K562 (cell line): ENCODE data around the gene RBBP8. TPM values are rescaled to one million over a fixed set of nuclear protein-coding genes. Genes with fewer than 3 reads are reported as not detected.

Source experiments
- ATAC-seq: fragments of 200-7000 bp; cut with Tn5 transposase; 3 replicates; pipeline ENCODE4 v1.9.1; 2020; ENCODE audit warnings: moderate library complexity
- BruUV-seq: library from RNA; stranded (reverse); fragments of 400-500 nt; replicated peaks from 2 replicates; lab custom pipeline; 2021; lab: Mats Ljungman, UMichigan
- CTCF ChIA-PET: fragments of 300-600 bp; formaldehyde crosslinking; extraction: SDS; loops from one replicate; lab custom pipeline; 2021; ENCODE audit warnings: low intra/inter-chr PET ratio; lab: Yijun Ruan, JAX
- POLR2A ChIA-PET: fragments of 300-600, 350-650 bp; sonication (Branson Sonifier 250); formaldehyde crosslinking; extraction: SDS; loops from one replicate; lab custom pipeline; 2021; ENCODE audit warnings: antibody characterized with exemption, inconsistent platforms; lab: Yijun Ruan, JAX
- DNase-seq, 4 experiments: peaks; one replicate each; pipeline versions ENCODE4 v3.0.0 to v3.0.0-alpha.2; 2011 to 2018; ENCODE audit warnings: low spot score in 3 of 4, mixed read lengths in 3 of 4; ENCODE audit errors: extremely low read depth in 1 of 4
- FAIRE-seq: peaks from 2 replicates; lab custom pipeline; 2011; peaks lifted over from hg19 to GRCh38; lab: Jason Lieb, UNC
- H2AFZ ChIP-seq: 2 replicates; pipeline ENCODE4 v1.6.0; 2011; ENCODE audit warnings: low read depth, low read length, control low read depth, inconsistent platforms
- H3K27ac ChIP-seq: fragments of 200-600 bp; 3 replicates; pipeline ENCODE4 v1.8.0; 2011; ENCODE audit warnings: low read depth, mild to moderate bottlenecking, control low read depth, inconsistent platforms, low read length, moderate library complexity, mixed read lengths; ENCODE audit errors: extremely low read depth
- H3K27me3 ChIP-seq, 2 experiments: fragments of 300-600 bp in 1 of 2; 2 replicates in 1 of 2; 3 replicates in 1 of 2; pipeline versions ENCODE4 v1.6.0 to v1.8.0; 2011; ENCODE audit warnings: inconsistent platforms in 2 of 2, low read length in 2 of 2, mild to moderate bottlenecking in 1 of 2, mixed read lengths in 1 of 2, moderate library complexity in 1 of 2; ENCODE audit not compliant: control insufficient read depth in 2 of 2, insufficient read depth in 2 of 2
- H3K36me3 ChIP-seq: fragments of 300-600 bp; 3 replicates; pipeline ENCODE4 v1.8.0; 2011; ENCODE audit warnings: mild to moderate bottlenecking, low read length, inconsistent platforms; ENCODE audit not compliant: control insufficient read depth, insufficient read depth
- H3K4me1 ChIP-seq, 2 experiments: fragments of 200-600 bp in 1 of 2; replicated peaks in 1 of 2; 2 replicates in 1 of 2; 3 replicates in 1 of 2; pipeline versions ENCODE4 v1.5.1 to v1.8.0; 2011; ENCODE audit warnings: inconsistent platforms in 2 of 2, low read length in 2 of 2, mild to moderate bottlenecking in 1 of 2, mixed read lengths in 1 of 2, moderate library complexity in 1 of 2; ENCODE audit not compliant: control insufficient read depth in 2 of 2, insufficient read depth in 2 of 2
- H3K4me2 ChIP-seq: 2 replicates; pipeline ENCODE4 v1.6.1; 2011; ENCODE audit warnings: low read length, control low read depth, inconsistent platforms, mixed read lengths; ENCODE audit not compliant: insufficient read depth
- H3K4me3 ChIP-seq: fragments of 200-600 bp; sonication (generic), shearing (Covaris generic); 2 replicates; pipeline ENCODE4 v1.5.1; 2016; ENCODE audit warnings: control low read depth, inconsistent platforms
- H3K79me2 ChIP-seq: fragments of 200-600 bp; 3 replicates; pipeline ENCODE4 v1.8.0; 2011; ENCODE audit warnings: low read length, inconsistent platforms; ENCODE audit not compliant: control insufficient read depth, insufficient read depth
- H3K9ac ChIP-seq, 2 experiments: 2 replicates each; pipeline versions ENCODE4 v1.6.0 to v1.6.1; 2011; ENCODE audit warnings: low read depth in 2 of 2, low read length in 2 of 2, control low read depth in 1 of 2, inconsistent platforms in 1 of 2, mild to moderate bottlenecking in 1 of 2, mixed read lengths in 1 of 2; ENCODE audit not compliant: insufficient read depth in 1 of 2
- H3K9me1 ChIP-seq: one replicate; pipeline ENCODE4 v1.6.0; 2011; ENCODE audit warnings: inconsistent platforms, mild to moderate bottlenecking, low read length, moderate library complexity; ENCODE audit not compliant: control insufficient read depth, insufficient read depth
- H3K9me3 ChIP-seq: replicated peaks from 2 replicates; pipeline ENCODE4 v1.5.1; 2011; ENCODE audit warnings: low read depth, low read length, inconsistent platforms; ENCODE audit not compliant: control insufficient read depth, insufficient read depth
- H4K20me1 ChIP-seq: replicated peaks from 2 replicates; pipeline ENCODE4 v1.6.1; 2011; ENCODE audit warnings: low read length, inconsistent platforms, mixed read lengths; ENCODE audit not compliant: control insufficient read depth, insufficient read depth
- ATF7 ChIP-seq: fragments of 450-650 bp; IDR thresholded peaks from 2 replicates; pipeline ENCODE4 v1.7.1; 2014; ENCODE audit warnings: mild to moderate bottlenecking, moderate library complexity
- CBX5 ChIP-seq: IDR thresholded peaks from 2 replicates; pipeline ENCODE4 v1.6.1; 2014; ENCODE audit warnings: low read depth, borderline replicate concordance
- CC2D1A ChIP-seq: fragments of 450-650 bp; IDR thresholded peaks from 2 replicates; pipeline ENCODE4 v1.6.1; 2017; ENCODE audit warnings: mild to moderate bottlenecking
- CHD2 ChIP-seq: IDR thresholded peaks from 2 replicates; pipeline ENCODE4 v1.6.1; 2011; ENCODE audit warnings: low read depth, low read length
- CREB3L1 ChIP-seq: fragments of 450-650 bp; IDR thresholded peaks from 2 replicates; pipeline ENCODE4 v1.6.1; 2014; ENCODE audit warnings: low read depth, mild to moderate bottlenecking, moderate library complexity, borderline replicate concordance
- MED1 ChIP-seq: sonication (generic); formaldehyde crosslinking; IDR thresholded peaks from 2 replicates; pipeline ENCODE4 v1.8.1; 2023; ENCODE audit warnings: missing genetic modification reagents, borderline replicate concordance
- MEIS2 ChIP-seq: fragments of 450-650 bp; IDR thresholded peaks from 2 replicates; pipeline ENCODE4 v1.6.1; 2014; ENCODE audit warnings: mild to moderate bottlenecking; ENCODE audit not compliant: partially characterized antibody
- PRDM10 ChIP-seq: fragments of 450-650 bp; IDR thresholded peaks from 2 replicates; pipeline ENCODE4 v1.6.1; 2018; ENCODE audit not compliant: partially characterized antibody
- RBM25 ChIP-seq: fragments of 200-400 bp; formaldehyde crosslinking; IDR thresholded peaks from 2 replicates; pipeline ENCODE4 v1.6.1; 2018; ENCODE audit warnings: low read length, low read depth, moderate library complexity; ENCODE audit not compliant: severe bottlenecking
- SAFB ChIP-seq: fragments of 200-400 bp; formaldehyde crosslinking; IDR thresholded peaks from 2 replicates; pipeline ENCODE4 v1.6.1; 2017; ENCODE audit warnings: low read depth, low read length, borderline replicate concordance
- SAP30 ChIP-seq: fragments of 200-600 bp; sonication (generic); IDR thresholded peaks from 2 replicates; pipeline ENCODE4 v1.6.1; 2012; ENCODE audit warnings: borderline replicate concordance, low read depth, mild to moderate bottlenecking, moderate library complexity, low read length, control low read depth, inconsistent platforms; ENCODE audit not compliant: insufficient read depth, poor library complexity, severe bottlenecking
- SMARCA5 ChIP-seq: fragments of 450-650 bp; IDR thresholded peaks from 2 replicates; pipeline ENCODE4 v1.6.1; 2016
- SP2 ChIP-seq: IDR thresholded peaks from 2 replicates; pipeline ENCODE4 v1.6.1; 2011; ENCODE audit warnings: mild to moderate bottlenecking, low read depth, low read length, moderate library complexity; ENCODE audit not compliant: poor library complexity, severe bottlenecking; ENCODE audit errors: extremely low read depth
- TRIM24 ChIP-seq, 2 experiments: fragments of 450-650 bp; IDR thresholded peaks; 2 replicates each; pipeline ENCODE4 v1.6.1; 2016
- TRIM28 ChIP-seq: fragments of 450-650 bp; IDR thresholded peaks from 2 replicates; pipeline ENCODE4 v1.6.1; 2017
- ZNF766 ChIP-seq: fragments of 200-800 bp; sonication (Bioruptor generic); conservative IDR thresholded peaks from 2 replicates; pipeline ENCODE4 v1.6.1; 2016; ENCODE audit warnings: missing genetic modification characterization, missing compliant biosample characterization
- WGBS: fragments of 100-300 bp; shearing (Covaris generic); methylation state at CpG from one replicate; pipeline ENCODE4 v1.1.6; 2016; ENCODE audit warnings: low coverage, mixed read lengths; ENCODE audit not compliant: insufficient coverage; ENCODE audit errors: missing lambda C conversion rate; 5-methylcytosine and 5-hydroxymethylcytosine counted together
- in situ Hi-C: fragments of 300-500 bp; cut with MboI; formaldehyde crosslinking; loops from 4 replicates; pipeline ENCODE4 v1.15.0; 2018; ENCODE audit warnings: inconsistent platforms, mixed read lengths
- intact Hi-C: fragments of 100-400 bp; cut with micrococcal nuclease; formaldehyde crosslinking; loops from 2 replicates; pipeline ENCODE4 v1.14.2; 2022
- polyA plus RNA-seq, 8 experiments: library from polyadenylated mRNA; depleted of rRNA in 4 of 8; stranded (reverse) in 5 of 8; unstranded in 3 of 8; fragments of >200 nt; fragmentation: Nextera tagmentation in 2 of 8; fragmentation: Illumina TruSeq in 1 of 8; extraction: Ambion mirVana in 2 of 8; extraction: Trizol in 1 of 8; gene quantifications; 2 replicates each; pipeline versions ENCODE4 v1.2.1 to v1.2.3, GENCODE V29; 2011 to 2014; ENCODE audit warnings: inconsistent platforms in 1 of 8, missing spikeins in 1 of 8
- total RNA-seq, 7 experiments: library from RNA; depleted of rRNA in 6 of 7; stranded (reverse); fragments of >200 nt in 6 of 7; fragmentation: Illumina TruSeq in 2 of 7; extraction: Trizol in 2 of 7; gene quantifications; 2 replicates each; pipeline versions ENCODE4 v1.2.1 to v1.2.3, GENCODE V29; 2011 to 2021; ENCODE audit warnings: low replicate concordance in 1 of 7
- TF ChIP-seq, protein P1 (sequence below): fragments of 200-800 bp; sonication (Bioruptor generic); IDR thresholded peaks from 2 replicates; pipeline ENCODE4 v1.6.1; 2017; ENCODE audit warnings: missing genetic modification characterization, missing compliant biosample characterization

RBBP8 gene
- total and polyA plus RNA-seq, 9 of the 15 experiments (the other 6 are each of a cell fraction or from before 2014, with no cell fraction given) = 28.4 to 63.1 (median 48.9) TPM

- no peak overlapping the region for H3K4me3 ChIP-seq
- in situ Hi-C loops (no loop called here), intact Hi-C loops (loop anchor here (10.0 kb wide), 1 partner anchor 461 kb away; the partner anchor contains the start of gene RMC1)
- no peak overlapping the region for H3K9ac ChIP-seq
- no peaks in the 10 kb centered on the region for H3K9me1 ChIP-seq
- H3K4me1 ChIP-seq = no peaks in the 10 kb centered on the region
- H3K27ac ChIP-seq = no peak overlapping the region
- peak overlapping the region; percentile 50 for H3K4me2 ChIP-seq
- no TSS peak for BruUV-seq
- CTCF ChIA-PET = no interaction called here
- H3K9me3 ChIP-seq = no peaks in the 10 kb centered on the region
- H4K20me1 ChIP-seq = no peaks in the 10 kb centered on the region
- POLR2A ChIA-PET = interaction anchor here (1.0 to 1.1 kb wide), 2 partner anchors 86 to 111 kb away, joined by 3 read pairs; partner anchors contain the start of gene RBBP8
- peaks cover 4% of the 10 kb centered on the region in 2 experiments; a peak in 4 of 5 replicates for H3K27me3 ChIP-seq
- H2AFZ ChIP-seq = peak overlapping the region; percentile 74
- WGBS = 9% methylated on average over 7 of the region's 7 CpGs
- ATAC-seq (peak; percentile 88), FAIRE-seq (no peak), DNase-seq (peak in 1 of 4 experiments; percentile 20)
- H3K79me2 ChIP-seq = no peaks in the 10 kb centered on the region
- H3K36me3 ChIP-seq = no peaks in the 10 kb centered on the region
- no peak for TF ChIP-seq ATF7
- TF ChIP-seq SAP30 = no peak
- no peak for TF ChIP-seq SP2
- no peak for TF ChIP-seq ZNF766 (CRISPR knock-in tag)
- no peak for TF ChIP-seq SMARCA5
- peak; percentile 34; the same call in 1 of the 2 replicates for TF ChIP-seq CREB3L1
- peak; percentile 65 for TF ChIP-seq PRDM10
- peak; percentile 44 for TF ChIP-seq RBM25
- peak; percentile 91 for TF ChIP-seq CHD2
- no peak for TF ChIP-seq TRIM28
- TF ChIP-seq TRIM24 (IDR thresholded peaks at IDR 0.05) = no peak
- no peak for TF ChIP-seq CBX5
- no peak for TF ChIP-seq MED1 (CRISPR knock-in tag)
- TF ChIP-seq, protein P1, sequence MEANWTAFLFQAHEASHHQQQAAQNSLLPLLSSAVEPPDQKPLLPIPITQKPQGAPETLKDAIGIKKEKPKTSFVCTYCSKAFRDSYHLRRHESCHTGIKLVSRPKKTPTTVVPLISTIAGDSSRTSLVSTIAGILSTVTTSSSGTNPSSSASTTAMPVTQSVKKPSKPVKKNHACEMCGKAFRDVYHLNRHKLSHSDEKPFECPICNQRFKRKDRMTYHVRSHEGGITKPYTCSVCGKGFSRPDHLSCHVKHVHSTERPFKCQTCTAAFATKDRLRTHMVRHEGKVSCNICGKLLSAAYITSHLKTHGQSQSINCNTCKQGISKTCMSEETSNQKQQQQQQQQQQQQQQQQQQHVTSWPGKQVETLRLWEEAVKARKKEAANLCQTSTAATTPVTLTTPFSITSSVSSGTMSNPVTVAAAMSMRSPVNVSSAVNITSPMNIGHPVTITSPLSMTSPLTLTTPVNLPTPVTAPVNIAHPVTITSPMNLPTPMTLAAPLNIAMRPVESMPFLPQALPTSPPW (CRISPR knock-in tag) = no peak
- no peak for TF ChIP-seq MEIS2
- peak; percentile 44; the same call in 1 of the 2 replicates for TF ChIP-seq CC2D1A
- TF ChIP-seq SAFB = no peak
Observed at GRCh38 chr18:23043803-23044376, 110.8 kb downstream of the RBBP8 start.
